GM12878 (cell line): ENCODE results near the gene TEX2. TPM values are rescaled to one million over a fixed set of nuclear protein-coding genes. Genes with fewer than 3 reads are reported as not detected.

ENCODE experiments used
- MXI1 ChIP-seq: fragments of 150-350 bp; IDR thresholded peaks from 2 replicates; pipeline ENCODE4 v1.6.1; 2011; ENCODE audit warnings: low read depth, mild to moderate bottlenecking, inconsistent platforms, low read length, improper control_type of control experiment
- RFX5 ChIP-seq: IDR thresholded peaks from 2 replicates; pipeline ENCODE4 v1.6.1; 2011; ENCODE audit warnings: low read depth, low read length, improper control_type of control experiment
- RUNX3 ChIP-seq: IDR thresholded peaks from 2 replicates; pipeline ENCODE4 v1.6.1; 2012; ENCODE audit warnings: low read length, inconsistent platforms
- SKIL ChIP-seq: fragments of 450-650 bp; IDR thresholded peaks from 2 replicates; pipeline ENCODE4 v1.6.1; 2017; ENCODE audit warnings: mild to moderate bottlenecking, low read depth, inconsistent platforms; ENCODE audit not compliant: poor library complexity, severe bottlenecking
- ZBTB11 ChIP-seq: fragments of 450-650 bp; formaldehyde crosslinking; IDR thresholded peaks from 2 replicates; pipeline ENCODE4 v1.5.0; 2022; ENCODE audit warnings: mild to moderate bottlenecking, missing genetic modification characterization
- polyA plus RNA-seq, 11 experiments: library from polyadenylated mRNA; depleted of rRNA in 4 of 11; unstranded in 6 of 11; stranded (reverse) in 5 of 11; fragments of >200 nt; fragmentation: Nextera tagmentation in 4 of 11; fragmentation: Illumina TruSeq in 1 of 11; extraction: Ambion mirVana in 4 of 11; extraction: Trizol in 1 of 11; gene quantifications; 1 replicate in 1 of 11; 2 replicates in 10 of 11; pipeline versions ENCODE4 v1.2.1 to v1.2.3, GENCODE V29; 2011 to 2016; ENCODE audit warnings: inconsistent platforms in 2 of 11, missing spikeins in 2 of 11, low read depth in 1 of 11
- total RNA-seq, 4 experiments: library from RNA; depleted of rRNA in 3 of 4; stranded (reverse); fragments of >200 nt in 3 of 4; fragmentation: Illumina TruSeq in 1 of 4; extraction: Trizol in 1 of 4; gene quantifications; 2 replicates each; pipeline versions ENCODE4 v1.2.1 to v1.2.3, GENCODE V29; 2013 to 2021
- TF ChIP-seq, protein P1 (sequence below), 3 experiments: IDR thresholded peaks in 2 of 3; conservative IDR thresholded peaks in 1 of 3; 2 replicates each; pipeline ENCODE4 v1.5.1; 2011; ENCODE audit warnings: low read depth in 3 of 3, low read length in 3 of 3, mild to moderate bottlenecking in 3 of 3, control low read depth in 2 of 3, moderate library complexity in 2 of 3, inconsistent platforms in 1 of 3, mixed read lengths in 1 of 3; ENCODE audit not compliant: control insufficient read depth in 2 of 3, insufficient read depth in 1 of 3; ENCODE audit errors: extremely low read depth in 1 of 3

TEX2 gene
- total and polyA plus RNA-seq, 10 of the 15 experiments (the other 5 are each of a cell fraction or from before 2014, with no cell fraction given) = 3.8 to 19.9 (median 15.8) TPM

- no peak for TF ChIP-seq RUNX3
- TF ChIP-seq, protein P1, sequence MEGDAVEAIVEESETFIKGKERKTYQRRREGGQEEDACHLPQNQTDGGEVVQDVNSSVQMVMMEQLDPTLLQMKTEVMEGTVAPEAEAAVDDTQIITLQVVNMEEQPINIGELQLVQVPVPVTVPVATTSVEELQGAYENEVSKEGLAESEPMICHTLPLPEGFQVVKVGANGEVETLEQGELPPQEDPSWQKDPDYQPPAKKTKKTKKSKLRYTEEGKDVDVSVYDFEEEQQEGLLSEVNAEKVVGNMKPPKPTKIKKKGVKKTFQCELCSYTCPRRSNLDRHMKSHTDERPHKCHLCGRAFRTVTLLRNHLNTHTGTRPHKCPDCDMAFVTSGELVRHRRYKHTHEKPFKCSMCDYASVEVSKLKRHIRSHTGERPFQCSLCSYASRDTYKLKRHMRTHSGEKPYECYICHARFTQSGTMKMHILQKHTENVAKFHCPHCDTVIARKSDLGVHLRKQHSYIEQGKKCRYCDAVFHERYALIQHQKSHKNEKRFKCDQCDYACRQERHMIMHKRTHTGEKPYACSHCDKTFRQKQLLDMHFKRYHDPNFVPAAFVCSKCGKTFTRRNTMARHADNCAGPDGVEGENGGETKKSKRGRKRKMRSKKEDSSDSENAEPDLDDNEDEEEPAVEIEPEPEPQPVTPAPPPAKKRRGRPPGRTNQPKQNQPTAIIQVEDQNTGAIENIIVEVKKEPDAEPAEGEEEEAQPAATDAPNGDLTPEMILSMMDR (IDR thresholded peaks at IDR 0.05 in 2 of 3, conservative IDR thresholded peaks at IDR 0.05 in 1 of 3; ENCODE audit: control insufficient read depth in 2 of 3, extremely low read depth in 1 of 3, insufficient read depth in 1 of 3, low read depth in 3 of 3, low read length in 3 of 3) = no peak
- no peak for TF ChIP-seq MXI1
- no peak for TF ChIP-seq RFX5
- TF ChIP-seq SKIL = no peak
- TF ChIP-seq ZBTB11 (CRISPR knock-in tag) = no peak
- TF ChIP-seq, all 136 proteins: peak for 0
Measured at GRCh38 chr17:64151016-64151368, 112.1 kb downstream of the TEX2 start (continued).
